Fibroblast of villous mesenchyme (primary cell): ENCODE results near the gene ACADVL. TPM values are rescaled to one million over a fixed set of nuclear protein-coding genes. Genes with fewer than 3 reads are reported as not detected.

Experiments used
- DNase-seq: peaks from one replicate; pipeline ENCODE4 v3.0.0-alpha.2; 2010; ENCODE audit warnings: low read depth
- H3K4me3 ChIP-seq: 2 replicates; pipeline ENCODE4 v1.5.1; 2011; ENCODE audit warnings: low read depth, mild to moderate bottlenecking, low read length
- CTCF ChIP-seq: IDR thresholded peaks from 2 replicates; pipeline ENCODE4 v1.5.1; 2012; ENCODE audit warnings: low read depth, mild to moderate bottlenecking, low read length; ENCODE audit not compliant: insufficient read depth
- total RNA-seq: library from RNA; depleted of rRNA; stranded (reverse); fragments of >200 nt; gene quantifications from 2 replicates; pipeline ENCODE4 v1.2.3, GENCODE V29; 2012

The ACADVL gene
- total RNA-seq, 1 donor, result 255 TPM

- peak; percentile 57 for TF ChIP-seq CTCF
- DNase-seq, result peak; percentile 96
- H3K4me3 ChIP-seq, result peak overlapping the region; percentile 62
Measured at GRCh38 chr17:7214300-7215135, 5.2 kb upstream of the ACADVL start.

- no peak for DNase-seq
- TF ChIP-seq CTCF, result no peak
Measured at GRCh38 chr17:7215136-7215638, 4.6 kb upstream of the ACADVL start.

GRCh38 chr17:7215652-7216180 is 4.0 kb upstream of the ACADVL start:
- peak; percentile 20 for DNase-seq
- no peak for TF ChIP-seq CTCF
- peak overlapping the region; percentile 77 for H3K4me3 ChIP-seq

More at GRCh38 chr17:7215136-7215638, 4.6 kb upstream of the ACADVL start:
- H3K4me3 ChIP-seq, result peak overlapping the region; percentile 62

GRCh38 chr17:7216242-7217112 is 3.3 kb upstream of the ACADVL start:
- TF ChIP-seq CTCF, result no peak
- DNase-seq, result no peak
- peak overlapping the region; percentile 77 for H3K4me3 ChIP-seq

- peak; percentile 65 for DNase-seq
- no peak for TF ChIP-seq CTCF
- peak overlapping the region; percentile 77 for H3K4me3 ChIP-seq
Measured at GRCh38 chr17:7217113-7217987, 2.4 kb upstream of the ACADVL start.

GRCh38 chr17:7218166-7218565 is 1.6 kb upstream of the ACADVL start:
- no peak for TF ChIP-seq CTCF
- H3K4me3 ChIP-seq, result peak overlapping the region; percentile 77
- no peak for DNase-seq
